Gastrocnemius medialis (tissue), 4 donors: ENCODE results near the gene ZC3H7A. TPM values are rescaled to one million over a fixed set of nuclear protein-coding genes. Genes with fewer than 3 reads are reported as not detected.
A peak's percentile ranks its signal among the peaks of the same experiment; 100 is the strongest.

Source experiments
- ATAC-seq, 2 donors: fragments of 150-250 bp; one replicate each; pipeline ENCODE4 v1.9.1; 2016
- DNase-seq, 2 donors: peaks; one replicate each; pipeline ENCODE4 v3.0.0-alpha.2; 2019
- H3K27ac ChIP-seq, 4 donors: fragments of 200-600 bp; sonication (generic); 1 replicate in 1 of 4; 2 replicates in 3 of 4; pipeline ENCODE4 v1.5.1; 2016 to 2018; ENCODE audit warnings: mild to moderate bottlenecking in 2 of 4, moderate library complexity in 1 of 4
- H3K27me3 ChIP-seq, 3 donors: fragments of 200-600 bp; sonication (generic) in 2 of 3; 1 replicate in 1 of 3; 2 replicates in 2 of 3; pipeline versions ENCODE4 v1.5.1 to v1.6.0; 2016 to 2019; ENCODE audit warnings: mild to moderate bottlenecking in 1 of 3, moderate library complexity in 1 of 3
- H3K36me3 ChIP-seq, 2 donors: fragments of 200-600 bp; sonication (generic) in 1 of 2; one replicate each; pipeline ENCODE4 v1.5.1; 2017 to 2018
- H3K4me1 ChIP-seq, 2 donors: fragments of 200-600 bp; sonication (generic) in 1 of 2; one replicate each; pipeline ENCODE4 v1.5.1; 2016 to 2017; ENCODE audit warnings: mild to moderate bottlenecking in 2 of 2
- H3K4me3 ChIP-seq, 4 donors: fragments of 200-600 bp; sonication (generic) in 3 of 4; 1 replicate in 1 of 4; 2 replicates in 3 of 4; pipeline ENCODE4 v1.5.1; 2016 to 2019; ENCODE audit warnings: mild to moderate bottlenecking in 2 of 4
- H3K9me3 ChIP-seq, 3 donors: fragments of 200-600 bp; sonication (generic) in 2 of 3; 1 replicate in 1 of 3; 2 replicates in 2 of 3; pipeline ENCODE4 v1.5.1; 2016 to 2019
- CTCF ChIP-seq, 5 experiments: fragments of 450-650 bp in 3 of 5; fragments of 200-600 bp in 2 of 5; sonication (generic) in 2 of 5; IDR thresholded peaks in 4 of 5; conservative IDR thresholded peaks in 1 of 5; 1 replicate in 4 of 5; 2 replicates in 1 of 5; pipeline ENCODE4 v1.5.1; 2016 to 2019; ENCODE audit warnings: antibody characterized with exemption in 5 of 5, mild to moderate bottlenecking in 3 of 5, moderate library complexity in 3 of 5
- POLR2A ChIP-seq, 2 donors: fragments of 450-650 bp; IDR thresholded peaks; one replicate each; pipeline ENCODE4 v1.6.1; 2017; ENCODE audit warnings: antibody characterized with exemption in 2 of 2, mild to moderate bottlenecking in 2 of 2, moderate library complexity in 2 of 2
- in situ Hi-C, 4 donors: fragments of 200-750 bp; cut with MboI; loops; one replicate each; pipeline versions ENCODE4 v1.15.0 to v1.8.0; 2017; ENCODE audit warnings: low sequenced_read_pairs in 4 of 4
- intact Hi-C: fragments of 100-400 bp; cut with DNase I; formaldehyde crosslinking; loops from one replicate; pipeline ENCODE4 v1.15.1; 2023; ENCODE audit warnings: low total_unique reads
- total RNA-seq, 4 donors: library from RNA; depleted of rRNA; stranded (reverse); fragments of >200 nt; gene quantifications; one replicate each; pipeline versions ENCODE4 v1.1.0 to v1.2.3, GENCODE V29; 2016

ZC3H7A gene
- total RNA-seq, 4 donors from 2014 or later, result 33.9 to 41.7 (median 37.9) TPM

- H3K27me3 ChIP-seq, result no peaks in the 10 kb centered on the region
- in situ Hi-C loops (loop anchor here in 1 of 4 donors (25.0 kb wide), 1 partner anchor 128 kb away; the partner anchor contains the start of gene GSPT1), intact Hi-C loops (no loop called here)
- no peak overlapping the region for H3K4me3 ChIP-seq
- TF ChIP-seq POLR2A (IDR thresholded peaks at IDR 0.05) (no peak), CTCF (IDR thresholded peaks at IDR 0.05 in 4 of 5, conservative IDR thresholded peaks at IDR 0.05 in 1 of 5) (no peak)
- H3K36me3 ChIP-seq, result peaks cover 0 to 12% of the 10 kb centered on the region in 2 donors
- ATAC-seq (no peak), DNase-seq (no peak)
- H3K9me3 ChIP-seq, result no peaks in the 10 kb centered on the region
- peaks cover 33 to 44% of the 10 kb centered on the region in 2 donors for H3K4me1 ChIP-seq
- peak overlapping the region; percentile 73 to 83 (median 79) for H3K27ac ChIP-seq
Measured at GRCh38 chr16:11784038-11784369, 13.1 kb downstream of the ZC3H7A start.

GRCh38 chr16:11783319-11784037 is 13.6 kb downstream of the ZC3H7A start:
- Histone ChIP-seq H3K4me1 (peaks cover 30 to 39% of the 10 kb centered on the region in 2 donors), H3K27me3 (no peaks in the 10 kb centered on the region), H3K36me3 (peaks cover 0 to 16% of the 10 kb centered on the region in 2 donors), H3K27ac (peak overlapping the region; percentile 73 to 83 (median 79)), H3K9me3 (no peaks in the 10 kb centered on the region), H3K4me3 (peak overlapping the region in 3 of 4 donors; percentile 12 to 32 (median 19))
- intact Hi-C loops, result no loop called here
- in situ Hi-C loops, result loop anchor here in 1 of 4 donors (25.0 kb wide), 1 partner anchor 129 kb away; the partner anchor contains the start of gene GSPT1
- DNase-seq (no peak), ATAC-seq (peak in 1 of 2 donors; percentile 45)
- TF ChIP-seq POLR2A (IDR thresholded peaks at IDR 0.05), result peak in 1 of 2 donors; percentile 14
- no peak for TF ChIP-seq CTCF (IDR thresholded peaks at IDR 0.05 in 4 of 5, conservative IDR thresholded peaks at IDR 0.05 in 1 of 5)

GRCh38 chr16:11781773-11782172 is 15.3 kb downstream of the ZC3H7A start:
- in situ Hi-C loops (loop anchor here in 1 of 4 donors (25.0 kb wide), 1 partner anchor 131 kb away; the partner anchor contains the start of gene GSPT1), intact Hi-C loops (no loop called here)
- Histone ChIP-seq H3K27ac (peak overlapping the region; percentile 73 to 83 (median 79)), H3K4me3 (no peak overlapping the region), H3K27me3 (no peaks in the 10 kb centered on the region), H3K36me3 (peaks cover 0 to 33% of the 10 kb centered on the region in 2 donors), H3K4me1 (peaks cover 30 to 33% of the 10 kb centered on the region in 2 donors), H3K9me3 (no peaks in the 10 kb centered on the region)
- no peak for TF ChIP-seq POLR2A (IDR thresholded peaks at IDR 0.05)
- TF ChIP-seq CTCF (IDR thresholded peaks at IDR 0.05 in 4 of 5, conservative IDR thresholded peaks at IDR 0.05 in 1 of 5), result no peak
- DNase-seq, result no peak
- no peak for ATAC-seq

- in situ Hi-C loops (loop anchor here in 1 of 4 donors (25.0 kb wide), 1 partner anchor 131 kb away; the partner anchor contains the start of gene GSPT1), intact Hi-C loops (no loop called here)
- DNase-seq (no peak), ATAC-seq (no peak)
- H3K27me3 ChIP-seq, result no peaks in the 10 kb centered on the region
- TF ChIP-seq CTCF (IDR thresholded peaks at IDR 0.05 in 4 of 5, conservative IDR thresholded peaks at IDR 0.05 in 1 of 5), result no peak
- no peak for TF ChIP-seq POLR2A (IDR thresholded peaks at IDR 0.05)
- no peak overlapping the region for H3K4me3 ChIP-seq
- H3K9me3 ChIP-seq, result no peaks in the 10 kb centered on the region
- H3K27ac ChIP-seq, result peak overlapping the region; percentile 73 to 83 (median 79)
- H3K4me1 ChIP-seq, result peaks cover 30 to 33% of the 10 kb centered on the region in 2 donors
- peaks cover 0 to 39% of the 10 kb centered on the region in 2 donors for H3K36me3 ChIP-seq
Measured at GRCh38 chr16:11780991-11781680, 15.9 kb downstream of the ZC3H7A start.
